Lower leg skin (tissue), 3 donors: Measurements from ENCODE around the gene UBAC2.

Source experiments
- POLR2A ChIP-seq, 2 donors: fragments of 450-650 bp; IDR thresholded peaks; one replicate each; pipeline ENCODE4 v1.6.1; 2016 to 2017; ENCODE audit warnings: antibody characterized with exemption in 2 of 2, mild to moderate bottlenecking in 1 of 2, moderate library complexity in 1 of 2
- TF ChIP-seq, protein P1 (sequence below), 3 donors: fragments of 450-650 bp; IDR thresholded peaks; one replicate each; pipeline ENCODE4 v1.5.1; 2016; ENCODE audit warnings: antibody characterized with exemption in 3 of 3, mild to moderate bottlenecking in 3 of 3, moderate library complexity in 2 of 3

DNA sequence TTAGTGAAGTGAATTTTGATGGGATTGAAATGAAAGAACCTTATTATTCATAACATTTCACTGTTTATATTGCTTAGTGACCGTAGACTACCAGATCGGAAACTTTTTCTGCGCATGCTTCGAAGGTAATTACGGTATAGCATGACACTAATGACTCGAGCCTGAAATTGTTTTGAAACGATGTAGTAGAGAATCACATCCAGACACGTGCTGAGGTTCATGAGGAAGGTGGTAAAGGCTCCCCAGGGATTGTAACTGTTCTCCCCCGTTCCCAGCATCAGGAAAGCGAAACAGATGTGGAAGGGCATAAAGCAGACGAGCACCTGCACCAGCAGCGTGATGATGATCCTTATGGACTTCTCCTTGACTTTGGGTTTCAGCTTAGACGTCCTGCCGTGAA, 54.2 kb downstream of the UBAC2 start:
- TF ChIP-seq, protein P1, sequence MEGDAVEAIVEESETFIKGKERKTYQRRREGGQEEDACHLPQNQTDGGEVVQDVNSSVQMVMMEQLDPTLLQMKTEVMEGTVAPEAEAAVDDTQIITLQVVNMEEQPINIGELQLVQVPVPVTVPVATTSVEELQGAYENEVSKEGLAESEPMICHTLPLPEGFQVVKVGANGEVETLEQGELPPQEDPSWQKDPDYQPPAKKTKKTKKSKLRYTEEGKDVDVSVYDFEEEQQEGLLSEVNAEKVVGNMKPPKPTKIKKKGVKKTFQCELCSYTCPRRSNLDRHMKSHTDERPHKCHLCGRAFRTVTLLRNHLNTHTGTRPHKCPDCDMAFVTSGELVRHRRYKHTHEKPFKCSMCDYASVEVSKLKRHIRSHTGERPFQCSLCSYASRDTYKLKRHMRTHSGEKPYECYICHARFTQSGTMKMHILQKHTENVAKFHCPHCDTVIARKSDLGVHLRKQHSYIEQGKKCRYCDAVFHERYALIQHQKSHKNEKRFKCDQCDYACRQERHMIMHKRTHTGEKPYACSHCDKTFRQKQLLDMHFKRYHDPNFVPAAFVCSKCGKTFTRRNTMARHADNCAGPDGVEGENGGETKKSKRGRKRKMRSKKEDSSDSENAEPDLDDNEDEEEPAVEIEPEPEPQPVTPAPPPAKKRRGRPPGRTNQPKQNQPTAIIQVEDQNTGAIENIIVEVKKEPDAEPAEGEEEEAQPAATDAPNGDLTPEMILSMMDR (IDR thresholded peaks at IDR 0.05): no peak
- TF ChIP-seq POLR2A (IDR thresholded peaks at IDR 0.05): no peak
